HG03469 (cell line): Measurements from ENCODE around the gene RNU1-1.
"Not testable (repeated sequence)": the region's sequence is repeated elsewhere in the genome, so short reads cannot be mapped to it uniquely, and the experiment has no call there.

Experiments used
- ATAC-seq: cut with Tn5 transposase; IDR thresholded peaks from one replicate; pipeline ENCODE4 v1.9.1; 2021; ENCODE audit warnings: mild to moderate bottlenecking, moderate library complexity, moderate number of reproducible peaks; ENCODE audit not compliant: unreplicated experiment

Gene RNU1-1

GRCh38 chr1:16498047-16498446, 16.0 kb downstream of the RNU1-1 start:
- ATAC-seq: not testable (repeated sequence)

DNA sequence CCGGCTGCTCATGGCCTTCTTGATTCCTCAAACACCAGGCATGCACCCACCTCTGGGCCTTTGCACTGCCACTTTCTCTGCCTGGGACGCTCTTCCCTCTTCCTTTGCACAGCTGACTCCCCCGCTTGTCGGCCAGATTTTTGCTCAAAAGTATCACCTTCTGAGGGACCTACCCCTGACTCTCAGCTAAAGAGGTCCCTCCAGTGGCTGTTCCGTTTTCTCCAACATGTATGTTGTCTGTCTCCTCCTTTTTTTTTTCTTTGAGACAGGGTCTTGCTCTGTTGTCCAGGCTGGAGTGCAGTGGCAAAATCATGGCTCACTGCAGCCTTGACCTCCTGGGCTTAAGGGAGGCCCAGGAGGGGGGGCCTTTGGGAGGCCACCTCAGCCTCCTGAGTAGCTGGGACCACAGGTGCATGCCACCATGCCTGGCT, 16.6 kb downstream of the RNU1-1 start:
- not testable (repeated sequence) for ATAC-seq

GRCh38 chr1:16493731-16494130, 20.4 kb downstream of the RNU1-1 start:
- ATAC-seq: not testable (repeated sequence)

GRCh38 chr1:16492937-16493336, 21.1 kb downstream of the RNU1-1 start:
- not testable (repeated sequence) for ATAC-seq

DNA sequence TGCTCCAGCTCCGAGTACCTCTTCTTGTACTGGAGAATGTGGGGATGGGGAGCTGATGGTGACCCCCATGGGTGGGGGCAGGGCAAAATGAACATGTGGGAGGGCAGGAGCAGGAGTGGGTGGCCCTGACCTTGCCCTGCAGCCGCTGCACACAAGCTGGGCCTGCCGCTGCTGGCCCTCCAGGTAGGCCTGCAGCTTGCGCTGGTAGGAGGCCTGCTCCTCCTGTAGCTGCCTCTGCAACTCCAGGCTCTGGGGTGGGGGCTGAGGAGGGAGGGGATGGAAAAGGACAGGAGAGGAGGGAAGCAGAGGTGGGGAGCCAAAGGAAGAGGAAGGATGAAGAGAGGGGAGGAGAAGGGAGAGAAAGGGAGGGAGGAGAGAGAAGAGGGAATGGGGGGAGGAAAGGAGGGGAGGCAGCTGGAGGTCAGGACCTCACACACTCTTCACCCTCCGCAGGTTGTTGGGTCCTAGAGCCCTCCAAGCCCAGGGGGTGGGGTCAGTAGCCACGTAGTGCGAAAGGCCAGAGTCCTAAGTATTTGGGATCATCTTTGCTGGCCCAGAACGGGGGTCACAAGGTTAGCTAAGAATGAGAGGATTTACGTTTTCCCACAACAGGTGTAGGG, 22.9 kb downstream of the RNU1-1 start:
- no peak for ATAC-seq

GRCh38 chr1:16489195-16489880, 24.7 kb downstream of the RNU1-1 start:
- ATAC-seq: not testable (repeated sequence)

DNA sequence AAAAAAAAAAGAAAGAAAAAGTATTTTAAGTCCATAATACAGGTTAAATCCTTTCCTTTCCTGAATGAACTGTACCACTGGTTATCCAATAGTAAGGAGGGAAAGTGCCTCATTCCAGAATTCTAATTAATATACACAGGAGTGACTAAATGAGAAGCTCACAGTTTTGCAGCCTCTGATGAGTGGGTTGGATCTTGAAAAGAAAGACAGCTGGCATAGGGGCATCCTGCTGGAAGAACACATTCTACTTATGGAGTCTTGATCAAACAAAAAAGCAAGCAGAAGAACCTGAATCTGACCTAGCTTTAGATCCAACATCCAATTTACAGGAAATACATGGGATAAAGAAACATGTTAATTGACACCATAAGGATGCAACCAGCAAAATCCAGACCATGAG, 27.1 kb downstream of the RNU1-1 start:
- ATAC-seq: not testable (repeated sequence)

DNA sequence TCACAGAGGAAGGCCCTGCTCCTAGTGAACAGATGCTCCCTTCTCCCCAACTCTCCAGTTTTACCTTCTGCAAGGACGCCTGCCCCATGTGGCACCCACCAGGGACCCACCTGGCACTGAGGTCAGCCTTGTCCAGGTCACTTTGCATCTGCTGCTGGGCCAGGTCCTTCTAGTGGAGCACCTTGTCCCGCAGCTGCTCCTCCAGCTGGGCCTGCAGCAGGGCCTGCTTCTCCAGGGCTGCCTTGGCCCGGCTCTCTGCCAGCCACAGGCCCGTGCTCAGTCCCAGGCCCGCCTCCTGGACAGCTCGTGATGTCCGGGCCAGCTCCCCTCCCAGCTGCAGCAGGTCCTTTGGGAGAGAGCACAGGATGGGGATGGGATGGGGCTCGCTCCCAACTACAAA, 27.8 kb downstream of the RNU1-1 start:
- not testable (repeated sequence) for ATAC-seq

DNA sequence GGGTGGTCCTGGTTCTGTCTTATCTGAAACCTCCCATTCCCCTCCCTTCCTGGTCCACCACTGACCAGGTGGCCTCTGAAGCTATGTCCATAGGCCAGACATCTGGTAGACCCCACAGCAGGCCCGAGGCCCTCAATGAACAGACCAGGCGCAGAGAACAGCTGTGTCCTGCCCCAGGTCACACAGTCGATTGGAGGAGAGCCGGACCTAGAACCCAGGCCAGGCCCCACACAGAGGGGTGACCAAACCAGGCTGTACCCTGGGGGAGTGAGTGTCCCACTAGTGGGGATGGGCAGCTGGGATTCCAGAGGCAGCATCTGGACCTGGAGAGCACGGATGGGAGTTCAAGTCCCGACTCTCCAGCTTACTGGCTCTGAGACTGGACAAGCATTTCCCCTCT, 29.2 kb downstream of the RNU1-1 start:
- ATAC-seq: no peak

- no peak for ATAC-seq
Measured at GRCh38 chr1:16484501-16484835, 29.6 kb downstream of the RNU1-1 start.

GRCh38 chr1:16483639-16484500, 30.2 kb downstream of the RNU1-1 start:
- not testable (repeated sequence) for ATAC-seq

DNA sequence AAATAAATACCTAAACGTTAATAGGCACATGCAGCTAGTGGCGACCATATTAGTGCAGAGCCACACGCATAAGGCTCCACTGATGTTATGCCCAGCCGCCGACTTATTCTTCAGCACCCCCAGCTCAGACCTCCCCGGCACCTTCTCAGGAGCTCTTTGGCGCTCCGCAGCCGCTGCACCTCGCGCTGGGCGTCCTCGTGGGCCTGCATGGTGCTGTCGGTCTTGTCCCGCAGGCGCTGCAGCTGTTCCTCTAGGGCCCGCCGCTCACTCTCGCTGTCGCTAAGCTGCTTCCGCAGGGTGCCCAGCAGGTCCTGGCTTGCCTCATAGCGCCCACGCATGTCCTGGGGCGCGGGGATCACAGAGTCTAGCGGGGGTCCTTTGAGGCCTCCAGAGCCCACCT, 30.9 kb downstream of the RNU1-1 start:
- ATAC-seq: not testable (repeated sequence)

DNA sequence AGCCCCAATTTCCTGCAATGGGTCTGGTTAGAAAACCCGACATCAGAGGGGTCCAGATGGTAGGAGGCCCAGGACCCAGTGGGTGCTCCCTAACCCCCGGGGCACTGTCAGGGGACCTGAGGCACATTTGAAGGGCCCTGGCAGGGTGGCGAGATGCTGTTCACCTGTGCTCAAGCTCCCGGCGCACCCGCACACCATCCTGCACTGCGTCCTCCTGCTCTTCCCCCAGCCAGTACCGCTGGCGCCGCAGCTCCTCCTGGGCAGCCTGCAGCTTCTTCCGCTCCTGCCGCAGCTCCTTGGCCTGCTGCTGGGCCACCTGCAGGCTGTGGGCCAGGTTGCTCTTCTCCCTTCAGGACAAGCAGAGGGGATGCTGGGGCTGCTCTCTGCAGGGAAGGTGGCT, 36.0 kb downstream of the RNU1-1 start:
- ATAC-seq: no peak

DNA sequence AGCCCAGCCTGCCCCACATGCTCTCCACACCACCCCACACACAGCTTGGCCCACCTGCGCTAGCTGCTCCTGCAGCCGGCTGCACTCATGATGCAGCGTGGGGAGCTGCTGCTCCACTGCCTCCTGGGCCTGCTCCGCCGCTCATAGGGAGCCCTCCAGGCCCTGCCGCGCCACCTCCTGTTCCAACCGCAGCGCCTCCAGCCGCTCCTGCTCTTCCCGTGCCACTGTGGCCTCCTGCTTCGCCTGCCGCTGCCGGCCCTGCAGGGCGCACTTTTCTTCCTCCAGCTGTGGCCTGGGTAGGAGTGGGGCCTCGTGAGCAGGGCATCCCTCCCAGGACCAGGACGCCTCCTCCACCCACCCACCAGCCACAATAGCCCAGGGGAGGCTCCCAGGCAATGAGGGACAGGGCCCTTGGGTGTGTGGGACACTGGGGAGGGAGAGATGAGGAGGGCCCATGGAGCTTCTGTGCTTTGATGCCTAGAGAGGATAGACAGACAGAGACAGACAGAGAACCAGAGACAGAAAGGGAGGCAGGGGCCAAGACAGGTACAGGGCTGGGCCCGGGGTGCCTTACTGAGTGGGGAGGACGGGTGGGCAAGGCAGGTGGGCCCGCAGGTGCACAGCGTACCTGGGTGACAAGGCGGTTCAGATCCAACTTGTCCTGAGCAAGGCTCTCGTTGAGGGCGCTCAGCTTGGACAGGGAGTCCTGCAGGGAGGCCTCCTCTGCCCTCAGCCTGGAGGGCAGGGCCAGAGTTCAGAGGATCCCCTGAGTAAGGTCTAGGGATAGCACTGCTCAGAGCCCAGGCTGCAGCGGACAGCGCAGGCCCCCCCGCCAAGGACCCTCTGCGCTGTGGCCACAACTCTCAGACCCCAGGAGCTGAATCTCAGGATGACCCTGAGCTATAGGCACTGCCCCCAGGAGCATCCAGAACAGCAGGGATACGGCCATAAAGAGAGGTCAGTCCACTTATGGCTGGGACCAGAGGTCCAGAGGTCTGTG, 38.0 kb downstream of the RNU1-1 start:
- ATAC-seq: not testable (repeated sequence)

DNA sequence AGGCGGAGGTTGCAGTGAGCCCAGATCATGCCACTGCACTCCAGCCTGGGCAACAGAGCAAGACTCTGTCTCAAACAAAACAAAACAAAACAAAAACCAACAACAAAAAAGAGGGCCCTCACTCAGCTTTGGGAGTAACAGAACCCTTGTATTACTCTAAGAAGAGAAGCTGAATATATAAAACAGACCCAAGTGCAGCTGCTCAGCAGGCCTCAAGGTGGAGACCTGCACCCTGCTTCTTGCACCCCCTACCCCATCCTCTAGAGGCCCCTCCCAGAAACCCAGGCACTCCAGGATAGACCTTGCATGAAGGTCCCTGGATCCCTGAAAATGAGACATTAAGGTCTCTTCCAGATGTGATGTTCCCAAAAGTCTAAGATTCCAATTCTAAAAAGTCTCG, 39.2 kb downstream of the RNU1-1 start:
- ATAC-seq: not testable (repeated sequence)

DNA sequence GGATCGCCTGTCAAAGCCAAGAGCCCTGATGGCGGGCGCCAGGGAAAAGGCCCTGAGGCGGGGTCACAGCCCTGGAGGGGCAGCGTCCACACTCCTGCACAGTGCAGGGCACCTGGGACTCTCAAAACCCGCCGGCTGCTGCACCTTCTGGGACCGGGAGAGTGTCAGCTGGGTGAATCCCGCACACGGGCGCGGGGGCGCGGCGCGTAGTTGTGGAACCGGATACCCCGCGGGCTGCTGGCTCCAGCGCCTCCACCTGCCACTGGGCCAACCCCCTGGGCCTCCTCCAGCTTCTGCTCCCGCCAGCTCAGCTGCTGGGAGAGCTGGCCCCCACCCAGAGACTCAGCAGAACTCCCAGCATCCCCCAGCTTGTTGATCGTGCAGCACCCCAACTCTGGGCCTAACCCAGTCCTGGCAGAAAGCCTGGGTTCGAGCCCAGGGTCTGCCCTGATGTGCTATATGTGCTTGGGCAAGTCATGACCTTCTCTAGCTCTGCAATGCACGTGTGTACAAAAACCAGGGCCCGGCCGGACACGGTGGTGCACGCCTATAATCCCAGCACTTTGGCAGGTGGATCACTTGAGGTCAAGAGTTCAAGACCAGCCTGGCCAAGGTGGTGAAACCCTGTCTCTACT, 39.8 kb downstream of the RNU1-1 start:
- no peak for ATAC-seq

DNA sequence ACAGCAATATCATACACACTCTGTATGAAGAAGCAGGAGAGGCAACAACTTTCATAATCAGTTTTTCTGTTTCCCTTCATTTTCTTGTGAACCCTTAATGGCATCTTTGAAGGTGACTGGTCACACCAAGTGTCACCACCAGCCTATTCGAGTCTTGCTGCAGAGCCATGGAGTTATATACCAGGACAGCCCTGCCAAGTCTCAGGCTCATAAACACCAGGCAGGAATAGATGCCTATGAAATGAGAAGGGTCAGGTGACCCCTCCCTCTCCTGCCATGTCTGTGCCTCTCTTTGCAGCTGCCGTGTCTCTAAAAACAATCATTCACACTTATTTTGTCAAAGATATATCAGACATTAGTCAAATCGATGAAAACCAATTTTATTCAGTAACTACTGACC, 45.5 kb downstream of the RNU1-1 start:
- ATAC-seq: no peak

GRCh38 chr1:16464917-16465625, 49.0 kb downstream of the RNU1-1 start:
- no peak for ATAC-seq
